GM10847 (cell line): ENCODE data around the gene GPR89A.

Source experiments
- POLR2A ChIP-seq: IDR thresholded peaks from 2 replicates; pipeline ENCODE4 v1.6.1; 2011; ENCODE audit not compliant: insufficient read length; ENCODE audit errors: extremely low read depth

Gene GPR89A

DNA sequence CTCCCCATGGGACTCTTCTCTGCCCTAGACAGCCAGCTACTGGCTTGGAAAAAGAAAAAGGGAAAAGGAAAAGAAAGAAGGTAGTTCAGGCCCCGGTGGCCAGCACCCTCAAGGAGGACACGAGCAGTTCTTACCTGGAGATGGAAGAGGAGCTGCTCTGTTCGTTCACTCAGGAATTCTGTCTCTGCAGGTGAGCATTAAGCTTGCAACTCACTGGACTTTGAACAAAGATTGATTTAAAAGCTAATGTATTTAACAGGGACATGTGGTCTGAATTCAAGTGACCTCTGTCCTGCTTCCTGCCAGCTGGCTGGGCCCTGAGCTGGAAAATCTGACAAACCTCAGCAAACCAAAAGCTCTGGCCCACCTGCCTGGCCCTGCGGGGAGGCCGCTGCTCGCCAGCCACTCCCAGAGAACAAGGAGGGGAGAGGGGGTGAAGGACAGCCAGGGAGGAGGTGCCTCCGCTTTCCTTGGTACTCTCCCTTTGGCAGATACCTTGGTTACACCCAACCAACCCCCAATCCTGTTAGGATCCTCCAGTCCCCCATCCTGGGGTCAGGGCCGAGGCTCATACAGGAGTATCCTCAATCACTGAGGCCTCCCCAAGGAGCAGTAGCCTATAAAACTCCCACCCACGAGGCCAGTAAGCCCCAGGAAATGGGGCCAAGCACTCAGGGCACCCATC is 99.5 kb downstream of the GPR89A start, which contains the start of gene PDZK1:
TSS of gene PDZK1 (minus strand) at position 186 of the 685 bp plus-strand sequence. CDS start 19,347 bp downstream, outside the sequence.
- no peak for TF ChIP-seq POLR2A

GRCh38 chr1:145708063-145708462 is 100.3 kb downstream of the GPR89A start:
- no peak for TF ChIP-seq POLR2A

DNA sequence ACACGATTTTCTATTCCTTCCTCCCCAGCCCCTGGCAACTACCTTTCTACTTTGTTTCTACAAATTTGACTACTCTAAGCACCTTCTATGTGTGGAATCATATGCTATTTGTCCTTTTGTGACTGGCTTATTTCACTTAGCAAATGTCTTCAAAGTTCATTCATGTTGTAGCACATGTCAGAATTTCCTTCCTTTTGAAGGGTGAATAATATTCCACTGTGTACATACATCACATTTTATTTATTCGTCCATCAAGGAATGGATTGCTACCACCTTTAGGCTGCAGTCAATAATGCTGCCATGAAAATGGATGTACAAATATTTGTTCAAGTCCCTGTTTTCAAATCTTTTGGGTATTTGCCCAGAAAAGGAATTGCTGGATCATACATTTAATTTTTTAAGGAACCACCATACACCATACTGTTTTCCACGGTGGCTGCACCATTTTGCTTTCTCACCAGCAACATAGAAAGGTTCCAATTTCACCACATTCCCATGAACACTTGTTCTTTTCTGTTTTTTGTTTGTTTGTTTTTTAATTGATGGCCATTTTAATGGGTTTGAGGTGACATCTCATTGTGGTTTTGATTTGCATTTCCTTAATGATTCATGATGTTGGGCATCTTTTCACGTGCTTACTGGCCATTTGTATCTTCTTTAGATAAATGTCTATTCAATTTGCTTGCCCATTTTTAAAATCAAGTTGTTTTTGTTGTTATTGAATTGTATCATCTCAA is 102.7 kb downstream of the GPR89A start:
- TF ChIP-seq POLR2A, result no peak

GRCh38 chr1:145711213-145711651 is 103.4 kb downstream of the GPR89A start:
- no peak for TF ChIP-seq POLR2A

DNA sequence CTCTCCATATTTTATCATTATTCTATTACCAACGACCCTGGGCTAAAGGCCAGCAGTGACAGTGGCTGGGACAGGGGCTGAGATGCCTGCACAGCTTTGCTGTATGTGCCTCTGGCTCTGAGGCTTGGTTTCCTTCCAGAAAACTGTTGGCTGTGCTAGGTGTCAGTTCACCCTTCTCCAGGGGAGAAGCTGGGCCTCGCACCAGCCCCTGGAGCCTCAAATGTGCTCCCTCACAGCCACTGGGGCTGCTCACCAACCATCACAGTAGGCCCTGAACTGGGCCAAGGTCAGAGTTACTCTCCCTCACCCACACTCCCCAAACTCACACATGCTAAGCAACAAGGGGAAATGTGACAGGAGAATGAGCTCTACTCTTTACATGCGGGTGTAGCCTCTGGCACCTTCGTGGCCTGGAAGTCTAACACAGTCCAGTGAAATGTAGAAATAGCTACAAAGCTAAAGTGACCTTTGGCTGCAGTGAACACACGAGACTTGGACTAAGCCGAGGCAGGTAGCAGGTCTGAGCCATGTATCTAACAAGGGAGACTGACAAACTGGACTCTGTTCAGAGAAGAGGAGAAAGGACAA is 106.8 kb downstream of the GPR89A start:
- TF ChIP-seq POLR2A, result no peak

GRCh38 chr1:145716641-145717345 is 109.0 kb downstream of the GPR89A start:
- no peak for TF ChIP-seq POLR2A

- TF ChIP-seq POLR2A, result no peak
These were observed 110.0 kb downstream of the GPR89A start for GRCh38 chr1:145717833-145718232.

DNA sequence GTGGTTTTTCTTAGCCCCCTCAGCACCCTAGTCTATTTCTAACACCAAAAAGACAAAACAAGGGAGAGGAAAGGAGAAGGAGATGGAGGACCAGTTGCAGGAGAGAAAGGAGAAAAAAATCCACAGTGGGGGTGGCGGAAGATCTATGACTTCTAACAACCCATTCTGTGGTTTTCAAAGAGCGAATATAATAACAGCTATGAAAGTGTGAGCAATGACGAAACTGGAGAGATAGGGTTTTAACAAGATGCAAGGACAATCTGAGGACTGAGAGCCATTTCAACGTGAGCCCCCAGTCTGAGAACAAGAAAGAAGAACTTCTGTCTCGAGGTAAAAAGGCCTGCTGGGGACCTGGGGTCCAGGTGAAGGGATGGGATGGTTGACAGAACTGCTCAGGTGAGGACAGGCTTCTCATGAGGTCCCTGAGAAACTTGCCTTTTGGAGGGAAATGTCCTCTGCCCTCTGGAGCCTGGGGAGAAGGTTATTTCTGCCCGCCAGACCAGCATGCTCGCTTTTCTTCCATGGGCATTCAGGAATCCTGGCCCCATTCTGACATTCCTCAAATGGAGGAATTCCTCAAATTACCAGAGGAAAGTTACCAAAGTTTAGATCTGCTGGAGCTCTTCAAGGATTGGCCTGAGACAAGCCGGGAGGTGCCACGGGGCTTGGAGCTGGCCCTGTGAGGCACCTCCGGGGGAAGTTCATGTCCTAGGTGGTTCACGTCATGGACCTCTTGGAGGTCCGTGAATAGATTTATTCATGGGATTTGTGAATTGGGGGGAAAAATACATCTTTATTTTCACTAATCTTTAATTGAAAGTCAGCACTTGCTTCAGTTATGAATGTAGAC is 111.7 kb downstream of the GPR89A start, which contains the start of gene CD160:
TSS of gene CD160 (plus strand) at position 270 of the 850 bp plus-strand sequence. CDS start 8,829 bp downstream, outside the sequence.
- no peak for TF ChIP-seq POLR2A
